ENCODE measurements around the gene RPH3AL.
"Not testable (repeated sequence)": the region's sequence is repeated elsewhere in the genome, so short reads cannot be mapped to it uniquely, and the experiment has no call there.

The RPH3AL gene

GRCh38 chr17:172401-172800 is 180.2 kb downstream of the RPH3AL start:
- DNase-seq (ENCODE audit: insufficient read length, low spot score) (no peak), FAIRE-seq (no peak)
- no peak for TF ChIP-seq CTCF (IDR thresholded peaks at IDR 0.05; ENCODE audit: insufficient read depth, missing control alignments)

GRCh38 chr17:171871-172270 is 180.7 kb downstream of the RPH3AL start:
- no peak for DNase-seq (ENCODE audit: insufficient read length, low spot score)
- no peak for FAIRE-seq
- no peak for TF ChIP-seq CTCF (IDR thresholded peaks at IDR 0.05; ENCODE audit: insufficient read depth, missing control alignments)

- FAIRE-seq (no peak), DNase-seq (ENCODE audit: insufficient read length, low spot score) (no peak)
- TF ChIP-seq CTCF (IDR thresholded peaks at IDR 0.05; ENCODE audit: insufficient read depth, missing control alignments), result no peak
Measured at GRCh38 chr17:170130-170670, 182.4 kb downstream of the RPH3AL start.

- DNase-seq (ENCODE audit: insufficient read length, low spot score); FAIRE-seq: not testable (repeated sequence)
Measured at GRCh38 chr17:168614-169013, 184.0 kb downstream of the RPH3AL start.

- FAIRE-seq, result no peak
- DNase-seq (ENCODE audit: insufficient read length, low spot score), result no peak
- no peak for TF ChIP-seq CTCF (IDR thresholded peaks at IDR 0.05; ENCODE audit: insufficient read depth, missing control alignments)
Measured at GRCh38 chr17:165939-166338, 186.7 kb downstream of the RPH3AL start.

GRCh38 chr17:164303-165235 is 188.0 kb downstream of the RPH3AL start:
- TF ChIP-seq CTCF (IDR thresholded peaks at IDR 0.05; ENCODE audit: insufficient read depth, missing control alignments), result peak; percentile 44
- FAIRE-seq (no peak), DNase-seq (ENCODE audit: insufficient read length, low spot score) (peak; percentile 86)

GRCh38 chr17:163514-164098 is 189.0 kb downstream of the RPH3AL start:
- no peak for DNase-seq (ENCODE audit: insufficient read length, low spot score)
- TF ChIP-seq CTCF (IDR thresholded peaks at IDR 0.05; ENCODE audit: insufficient read depth, missing control alignments), result no peak
- FAIRE-seq, result no peak
